ENCODE data around the gene SPECC1L.

Gene SPECC1L

GRCh38 chr22:24410110-24410856, 139.7 kb downstream of the SPECC1L start:
- Histone ChIP-seq H3K27ac (no peak overlapping the region), H3K9me3 (no peaks in the 10 kb centered on the region), H3K27me3 (no peaks in the 10 kb centered on the region), H3K4me3 (no peak overlapping the region), H3K36me3 (peaks cover 19 to 52% (median 38%) of the 10 kb centered on the region in 3 donors), H3K4me1 (peaks cover 0 to 23% (median 11%) of the 10 kb centered on the region in 4 donors)
- no peak for DNase-seq
- no peak for TF ChIP-seq CTCF (IDR thresholded peaks at IDR 0.05)
- intact Hi-C loops (cut with DNase I; ENCODE audit: low total_unique reads): no loop called here

- Histone ChIP-seq H3K36me3 (peaks cover 25 to 63% (median 50%) of the 10 kb centered on the region in 3 donors), H3K27ac (no peak overlapping the region), H3K27me3 (no peaks in the 10 kb centered on the region), H3K9me3 (no peaks in the 10 kb centered on the region), H3K4me1 (peaks cover 0 to 19% (median 8%) of the 10 kb centered on the region in 4 donors), H3K4me3 (no peak overlapping the region)
- intact Hi-C loops (cut with DNase I; ENCODE audit: low total_unique reads): no loop called here
- TF ChIP-seq CTCF (IDR thresholded peaks at IDR 0.05): no peak
- DNase-seq: peak in 1 of 2 donors; percentile 54
These were observed 140.8 kb downstream of the SPECC1L start for GRCh38 chr22:24411256-24412004.

DNA sequence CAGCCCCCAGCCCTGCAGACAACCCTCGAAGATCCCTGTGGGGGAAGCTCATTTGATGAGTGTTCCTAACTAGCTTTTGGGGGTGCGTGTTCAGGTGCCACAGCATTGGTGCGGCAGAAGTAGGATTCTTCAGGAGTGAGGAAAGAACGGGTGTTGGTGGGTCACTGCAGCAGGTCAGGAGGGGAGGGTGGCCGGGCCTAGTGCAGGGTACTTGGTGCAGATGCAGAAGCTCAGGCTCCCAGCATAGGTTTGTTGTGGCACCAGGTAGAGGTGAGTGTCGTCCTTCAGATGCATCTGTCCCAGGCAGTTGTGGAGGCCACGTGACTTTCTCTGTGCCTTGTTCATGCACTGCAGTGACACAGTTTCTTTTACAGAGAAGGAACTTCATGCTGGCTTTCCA, 141.6 kb downstream of the SPECC1L start:
- no peak for TF ChIP-seq CTCF (IDR thresholded peaks at IDR 0.05)
- Histone ChIP-seq H3K36me3 (peaks cover 30 to 72% (median 58%) of the 10 kb centered on the region in 3 donors), H3K4me1 (peaks cover 0 to 10% (median 4%) of the 10 kb centered on the region in 4 donors), H3K9me3 (no peaks in the 10 kb centered on the region), H3K4me3 (no peak overlapping the region), H3K27ac (no peak overlapping the region), H3K27me3 (no peaks in the 10 kb centered on the region)
- no peak for DNase-seq
- intact Hi-C loops (cut with DNase I; ENCODE audit: low total_unique reads): no loop called here

GRCh38 chr22:24413271-24413670, 142.6 kb downstream of the SPECC1L start:
- H3K4me1 ChIP-seq: peaks cover 0 to under 1% (median 0%) of the 10 kb centered on the region in 4 donors
- H3K27ac ChIP-seq: no peak overlapping the region
- intact Hi-C loops (cut with DNase I; ENCODE audit: low total_unique reads): no loop called here
- H3K27me3 ChIP-seq: no peaks in the 10 kb centered on the region
- no peak for DNase-seq
- no peaks in the 10 kb centered on the region for H3K9me3 ChIP-seq
- H3K36me3 ChIP-seq: peaks cover 30 to 75% (median 58%) of the 10 kb centered on the region in 3 donors
- no peak for TF ChIP-seq CTCF (IDR thresholded peaks at IDR 0.05)
- no peak overlapping the region for H3K4me3 ChIP-seq

DNA sequence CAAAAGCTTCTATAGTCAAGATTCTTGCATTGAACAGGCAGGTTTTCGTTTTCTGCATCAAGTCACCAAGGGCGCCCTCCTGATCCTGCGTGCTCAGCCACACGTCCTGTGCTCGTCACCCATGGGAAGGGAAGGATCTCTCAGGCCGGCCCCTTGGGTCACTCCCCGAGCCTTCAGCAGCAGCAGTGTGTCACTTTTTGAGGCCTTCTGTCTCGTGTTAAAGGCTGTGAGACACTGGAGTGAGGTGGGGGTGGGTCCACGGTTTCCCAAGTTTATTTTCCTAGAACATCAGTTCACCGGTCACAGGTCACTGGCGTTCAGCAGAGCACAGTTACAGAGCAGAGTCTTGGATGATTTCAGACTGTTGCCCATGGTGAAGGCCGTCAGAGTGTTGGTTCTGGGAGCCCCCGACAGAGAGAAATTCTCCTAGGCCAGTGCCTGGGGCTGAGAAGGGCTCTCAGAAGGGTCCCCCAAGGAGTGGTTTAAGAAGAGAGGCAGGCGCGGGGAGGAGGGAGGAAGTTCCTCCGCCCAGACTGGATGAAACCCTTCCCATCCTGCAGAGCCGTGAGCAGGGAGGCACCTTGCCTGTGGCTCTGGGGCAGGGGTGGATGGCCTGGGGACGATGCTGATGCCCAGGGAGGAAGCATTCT, 143.2 kb downstream of the SPECC1L start:
- peaks cover 30 to 76% (median 58%) of the 10 kb centered on the region in 3 donors for H3K36me3 ChIP-seq
- H3K27ac ChIP-seq: no peak overlapping the region
- H3K9me3 ChIP-seq: no peaks in the 10 kb centered on the region

More for the DNA sequence above, 143.2 kb downstream of the SPECC1L start:
- no peaks in the 10 kb centered on the region for H3K27me3 ChIP-seq
- intact Hi-C loops (cut with DNase I; ENCODE audit: low total_unique reads): no loop called here
- DNase-seq: no peak
- no peak for TF ChIP-seq CTCF (IDR thresholded peaks at IDR 0.05)
- H3K4me1 ChIP-seq: peaks cover 0 to 2% (median 0%) of the 10 kb centered on the region in 4 donors
- H3K4me3 ChIP-seq: no peak overlapping the region
